IPS-15b (cell line): Measurements from ENCODE around the gene TAP1.
A peak's percentile ranks its signal among the peaks of the same experiment; 100 is the strongest.

Experiments used
- H3K27me3 ChIP-seq: one replicate; pipeline ENCODE4 v1.6.1; 2013; ENCODE audit warnings: low read length; ENCODE audit not compliant: control insufficient read depth, insufficient read depth
- H3K36me3 ChIP-seq: one replicate; pipeline ENCODE4 v1.6.1; 2013; ENCODE audit warnings: low read length; ENCODE audit not compliant: control insufficient read depth, insufficient read depth
- H3K4me1 ChIP-seq: one replicate; pipeline ENCODE4 v1.6.1; 2013; ENCODE audit warnings: mild to moderate bottlenecking, low read length; ENCODE audit not compliant: control insufficient read depth, insufficient read depth
- H3K4me3 ChIP-seq: one replicate; pipeline ENCODE4 v1.5.1; 2013; ENCODE audit warnings: low read depth, low read length
- H3K9ac ChIP-seq: one replicate; pipeline ENCODE4 v1.6.1; 2013; ENCODE audit warnings: low read depth, mild to moderate bottlenecking, low read length
- H3K9me3 ChIP-seq: one replicate; pipeline ENCODE4 v1.6.1; 2013; ENCODE audit warnings: mild to moderate bottlenecking, low read length; ENCODE audit not compliant: control insufficient read depth, insufficient read depth

TAP1 gene, protein sequence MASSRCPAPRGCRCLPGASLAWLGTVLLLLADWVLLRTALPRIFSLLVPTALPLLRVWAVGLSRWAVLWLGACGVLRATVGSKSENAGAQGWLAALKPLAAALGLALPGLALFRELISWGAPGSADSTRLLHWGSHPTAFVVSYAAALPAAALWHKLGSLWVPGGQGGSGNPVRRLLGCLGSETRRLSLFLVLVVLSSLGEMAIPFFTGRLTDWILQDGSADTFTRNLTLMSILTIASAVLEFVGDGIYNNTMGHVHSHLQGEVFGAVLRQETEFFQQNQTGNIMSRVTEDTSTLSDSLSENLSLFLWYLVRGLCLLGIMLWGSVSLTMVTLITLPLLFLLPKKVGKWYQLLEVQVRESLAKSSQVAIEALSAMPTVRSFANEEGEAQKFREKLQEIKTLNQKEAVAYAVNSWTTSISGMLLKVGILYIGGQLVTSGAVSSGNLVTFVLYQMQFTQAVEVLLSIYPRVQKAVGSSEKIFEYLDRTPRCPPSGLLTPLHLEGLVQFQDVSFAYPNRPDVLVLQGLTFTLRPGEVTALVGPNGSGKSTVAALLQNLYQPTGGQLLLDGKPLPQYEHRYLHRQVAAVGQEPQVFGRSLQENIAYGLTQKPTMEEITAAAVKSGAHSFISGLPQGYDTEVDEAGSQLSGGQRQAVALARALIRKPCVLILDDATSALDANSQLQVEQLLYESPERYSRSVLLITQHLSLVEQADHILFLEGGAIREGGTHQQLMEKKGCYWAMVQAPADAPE

DNA sequence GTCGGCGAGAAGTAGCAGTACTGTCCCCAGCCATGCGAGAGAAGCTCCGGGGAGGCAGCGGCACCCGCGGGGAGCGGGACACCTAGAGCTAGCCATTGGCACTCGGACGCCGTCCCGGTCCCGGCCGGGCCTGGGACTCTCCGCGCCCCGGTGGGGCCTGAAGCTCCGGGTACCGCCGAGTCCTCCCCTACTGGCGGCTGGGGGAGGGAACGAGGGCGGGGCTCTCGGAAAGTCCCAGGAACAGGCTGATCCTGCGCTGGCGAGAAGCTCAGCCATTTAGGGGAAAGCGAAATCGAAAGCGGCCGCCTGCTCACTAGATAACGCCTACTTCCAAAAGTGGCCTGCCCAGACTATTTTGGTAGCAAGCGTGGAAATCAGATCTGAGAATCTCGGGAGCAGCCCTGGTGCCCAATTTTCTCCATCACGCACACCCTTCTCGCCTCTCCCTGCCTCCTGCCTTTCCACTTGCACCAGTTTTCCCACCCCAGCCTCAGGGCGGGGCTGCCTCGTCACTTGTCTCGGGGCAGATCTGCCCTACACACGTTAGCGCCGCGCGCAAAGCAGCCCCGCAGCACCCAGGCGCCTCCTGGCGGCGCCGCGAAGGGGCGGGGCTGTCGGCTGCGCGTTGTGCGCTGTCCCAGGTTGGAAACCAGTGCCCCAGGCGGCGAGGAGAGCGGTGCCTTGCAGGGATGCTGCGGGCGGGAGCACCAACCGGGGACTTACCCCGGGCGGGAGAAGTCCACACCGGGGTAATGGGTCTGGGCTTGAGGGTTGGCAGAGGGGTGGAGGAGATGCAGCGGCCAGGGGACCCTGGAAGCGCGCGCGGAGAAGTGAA, at the start of gene TAP1, which contains the start of gene PSMB9:
TSS of gene TAP1 (minus strand) at position 164 of the 835 bp plus-strand sequence. CDS start at position 96, 68 bp downstream.
TSS of gene PSMB9 (plus strand) at position 652 of the 835 bp plus-strand sequence. CDS start at position 690, 38 bp downstream.
- H3K4me1 ChIP-seq = peaks cover 5% of the 10 kb centered on the region
- peak within 1 kb of the TSS; percentile 54 for H3K9ac ChIP-seq
- no peaks in the 10 kb centered on the region for H3K9me3 ChIP-seq
- peaks cover 46% of the 10 kb centered on the region for H3K27me3 ChIP-seq
- no peaks in the 10 kb centered on the region for H3K36me3 ChIP-seq
- H3K4me3 ChIP-seq = peak within 1 kb of the TSS; percentile 88

DNA sequence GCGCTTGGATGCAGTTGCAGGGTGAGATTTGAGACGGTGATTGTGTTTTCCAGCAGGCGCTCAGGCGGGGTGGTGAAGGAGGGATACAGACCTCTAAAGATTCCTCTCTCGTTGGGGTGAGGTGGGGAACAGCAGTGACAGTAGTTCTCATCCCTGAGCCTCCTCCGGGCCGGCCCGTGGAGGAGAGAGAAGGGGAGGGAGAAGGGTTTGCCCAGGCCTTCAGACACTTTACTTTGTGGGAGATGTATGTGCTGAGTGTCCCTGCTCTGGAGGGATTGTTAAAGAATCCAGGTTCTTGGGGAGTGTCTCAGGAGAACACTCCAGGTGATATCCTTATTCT, 41.5 kb upstream of the TAP1 start:
- H3K36me3 ChIP-seq = no peaks in the 10 kb centered on the region
- peak overlapping the region; percentile 83 for H3K4me3 ChIP-seq
- no peaks in the 10 kb centered on the region for H3K9me3 ChIP-seq
- peaks cover 4% of the 10 kb centered on the region for H3K4me1 ChIP-seq
- peaks cover 5% of the 10 kb centered on the region for H3K27me3 ChIP-seq
- peak overlapping the region; percentile 71 for H3K9ac ChIP-seq

DNA sequence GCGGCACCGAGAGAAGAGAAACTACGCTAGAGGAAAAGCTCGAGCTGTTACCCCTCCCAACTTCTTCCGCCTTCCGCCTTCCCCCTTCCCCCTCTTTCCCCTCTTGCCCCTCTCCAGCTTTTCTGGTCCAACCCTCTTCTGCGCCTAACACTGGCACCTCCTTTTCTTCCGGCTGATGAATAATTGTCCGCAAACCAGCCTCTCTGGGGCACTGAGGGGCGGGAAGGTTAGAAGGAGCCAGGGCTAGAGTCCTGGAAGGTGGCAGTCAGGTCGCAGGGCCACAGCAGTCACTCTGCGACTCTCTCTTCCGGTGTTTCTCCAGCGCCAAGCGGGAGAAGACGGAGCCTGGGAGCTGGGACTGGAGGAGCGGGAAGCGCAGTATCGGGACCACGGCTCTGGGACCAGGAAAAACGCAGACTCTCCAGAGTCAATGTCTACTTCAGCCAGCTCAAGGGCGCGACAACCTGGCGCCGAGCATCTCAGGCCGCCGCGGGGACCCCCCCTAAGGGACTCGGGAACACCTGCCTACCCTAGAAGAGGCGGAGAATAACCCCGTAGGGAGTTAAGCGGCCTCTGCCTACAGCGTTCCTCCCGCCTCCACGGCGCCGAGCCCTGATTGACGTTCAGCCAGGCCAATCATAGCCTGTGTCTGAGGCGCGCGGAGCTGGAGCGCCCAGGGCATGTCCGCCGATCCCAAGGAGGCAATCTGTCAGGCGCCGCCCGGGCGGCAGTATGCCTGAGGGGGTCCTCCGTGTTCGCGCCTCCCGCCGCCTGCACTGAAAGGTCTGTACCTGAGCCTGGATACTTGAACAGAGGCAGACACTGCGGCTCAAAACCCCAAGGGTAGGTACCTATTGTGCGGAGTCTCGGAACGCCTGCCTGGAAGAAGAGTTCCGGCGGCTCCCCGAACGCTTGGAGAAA, 40.8 kb upstream of the TAP1 start:
- H3K9me3 ChIP-seq = no peaks in the 10 kb centered on the region
- peak overlapping the region; percentile 71 for H3K9ac ChIP-seq
- H3K4me3 ChIP-seq = peak overlapping the region; percentile 83
- peaks cover 5% of the 10 kb centered on the region for H3K27me3 ChIP-seq
- H3K36me3 ChIP-seq = no peaks in the 10 kb centered on the region
- peaks cover 4% of the 10 kb centered on the region for H3K4me1 ChIP-seq

DNA sequence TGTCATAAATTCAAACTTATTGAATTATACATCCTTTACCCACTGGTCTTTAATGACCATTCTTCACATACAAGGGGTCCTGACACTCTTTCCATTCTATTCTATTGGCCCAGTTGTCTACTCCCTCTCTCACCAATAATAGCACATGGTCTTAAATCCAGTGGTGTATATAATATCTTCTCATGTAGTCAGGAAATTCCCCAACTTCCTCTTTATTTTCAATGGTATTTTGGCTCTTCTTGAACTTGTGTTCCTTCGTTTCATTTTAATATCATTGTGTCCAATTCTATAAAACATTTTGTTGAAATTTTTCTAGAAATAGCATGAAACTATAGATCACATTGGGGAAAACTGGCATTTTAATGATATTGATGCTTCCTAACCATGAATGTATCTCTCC, 37.3 kb upstream of the TAP1 start:
- H3K36me3 ChIP-seq = no peaks in the 10 kb centered on the region
- H3K4me1 ChIP-seq = peaks cover 4% of the 10 kb centered on the region
- no peak overlapping the region for H3K4me3 ChIP-seq
- no peak overlapping the region for H3K9ac ChIP-seq
- H3K27me3 ChIP-seq = peaks cover 3% of the 10 kb centered on the region
- H3K9me3 ChIP-seq = no peaks in the 10 kb centered on the region

DNA sequence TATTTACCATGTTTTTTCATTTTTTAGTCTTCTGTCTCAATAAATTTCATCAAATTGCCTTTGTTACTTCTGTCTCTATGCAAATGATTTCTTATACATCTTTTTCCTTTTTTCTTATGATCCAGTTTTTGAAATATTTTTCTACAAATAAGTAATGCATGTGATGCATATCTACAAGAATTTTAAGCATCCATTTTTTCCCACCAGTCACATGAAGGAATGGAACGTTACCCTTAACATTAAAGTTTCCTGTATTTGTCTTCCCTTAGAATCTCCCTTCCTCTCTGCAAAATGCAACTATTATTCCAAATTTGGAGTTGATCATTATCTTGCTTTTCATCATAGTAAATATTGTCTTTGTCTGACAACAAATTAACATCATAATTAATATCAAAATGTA, 36.0 kb upstream of the TAP1 start:
- no peaks in the 10 kb centered on the region for H3K27me3 ChIP-seq
- no peaks in the 10 kb centered on the region for H3K9me3 ChIP-seq
- no peaks in the 10 kb centered on the region for H3K36me3 ChIP-seq
- no peak overlapping the region for H3K9ac ChIP-seq
- no peak overlapping the region for H3K4me3 ChIP-seq
- H3K4me1 ChIP-seq = no peaks in the 10 kb centered on the region

DNA sequence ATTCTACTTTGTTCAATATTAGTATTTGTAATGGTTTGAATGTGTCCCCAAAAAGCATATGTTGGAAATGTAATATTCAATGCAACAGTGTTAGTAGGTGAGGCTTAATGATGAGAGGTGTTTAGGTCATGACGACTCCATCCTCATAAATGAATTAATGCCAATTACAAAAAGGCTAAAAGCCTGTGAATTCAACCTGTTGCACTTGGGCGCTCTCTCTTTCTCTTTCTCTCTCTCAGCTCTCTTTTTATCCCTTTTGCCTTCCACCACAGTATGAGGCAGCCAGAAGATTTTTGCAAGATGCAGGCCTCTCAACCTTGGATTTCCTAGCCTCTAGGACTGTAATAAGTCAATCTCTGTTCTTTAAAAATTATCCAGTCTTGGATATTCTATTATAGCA, 35.1 kb upstream of the TAP1 start:
- H3K4me3 ChIP-seq = no peak overlapping the region
- no peak overlapping the region for H3K9ac ChIP-seq
- no peaks in the 10 kb centered on the region for H3K4me1 ChIP-seq

DNA sequence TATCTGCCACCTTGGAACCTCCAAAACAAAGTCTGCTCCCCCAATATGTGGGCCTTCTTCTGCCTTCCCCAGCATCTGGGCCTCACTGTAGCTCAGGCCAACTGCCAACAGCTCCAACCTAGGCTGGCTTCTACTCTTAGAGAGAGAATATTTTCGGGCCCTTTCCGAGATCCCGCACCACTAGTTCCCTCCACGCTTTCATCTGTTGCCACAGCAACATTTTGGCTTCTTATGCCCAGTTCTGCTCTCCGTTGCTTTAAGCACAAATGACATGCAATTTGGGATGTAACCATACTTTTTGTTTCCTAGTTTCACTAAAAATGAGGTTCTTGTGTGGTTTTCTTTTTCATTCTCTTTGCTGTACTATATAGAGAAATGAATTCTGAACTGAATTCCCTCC, 34.1 kb upstream of the TAP1 start:
- no peaks in the 10 kb centered on the region for H3K36me3 ChIP-seq

More for the DNA sequence above, 35.1 kb upstream of the TAP1 start:
- H3K27me3 ChIP-seq = no peaks in the 10 kb centered on the region
- H3K9me3 ChIP-seq = no peaks in the 10 kb centered on the region
- no peaks in the 10 kb centered on the region for H3K36me3 ChIP-seq

DNA sequence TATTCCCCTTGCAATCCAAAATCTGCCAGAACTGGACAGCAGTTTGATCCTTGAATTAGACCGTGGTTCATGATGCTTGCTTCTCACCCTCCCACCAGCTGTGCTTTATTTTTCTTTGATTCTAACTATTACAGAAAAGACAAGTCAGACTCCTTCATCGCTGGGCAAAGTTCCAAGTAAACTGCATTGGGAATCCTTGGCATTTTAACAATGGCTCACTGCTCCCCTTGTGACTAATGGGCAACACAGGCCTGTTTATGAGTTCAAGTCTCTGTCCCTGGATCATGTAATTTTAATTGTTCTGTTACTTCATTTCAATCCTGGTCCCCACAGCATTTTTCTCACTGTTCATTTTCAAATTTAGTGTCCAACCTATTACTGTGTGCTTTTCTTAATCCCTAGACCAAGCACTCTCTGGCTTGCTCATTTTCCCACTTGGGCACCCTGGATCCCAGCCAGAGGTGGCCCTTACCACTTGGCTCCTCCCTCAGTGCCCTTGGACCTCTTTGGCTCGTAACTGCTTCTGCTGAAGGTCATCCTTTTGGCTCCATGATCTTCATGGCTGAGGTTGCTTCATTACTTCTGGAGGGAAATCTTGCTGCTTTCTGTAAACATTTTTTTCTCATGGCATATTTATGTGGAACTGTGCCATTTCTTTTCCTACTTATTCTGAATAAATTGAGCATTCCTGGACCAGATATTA, 33.3 kb upstream of the TAP1 start:
- no peak overlapping the region for H3K9ac ChIP-seq
- no peak overlapping the region for H3K4me3 ChIP-seq
- no peaks in the 10 kb centered on the region for H3K4me1 ChIP-seq
- H3K36me3 ChIP-seq = no peaks in the 10 kb centered on the region
- H3K27me3 ChIP-seq = no peaks in the 10 kb centered on the region
- H3K9me3 ChIP-seq = no peaks in the 10 kb centered on the region

More for the DNA sequence above, 34.1 kb upstream of the TAP1 start:
- Histone ChIP-seq H3K4me1 (no peaks in the 10 kb centered on the region), H3K4me3 (no peak overlapping the region), H3K27me3 (no peaks in the 10 kb centered on the region), H3K9ac (no peak overlapping the region), H3K9me3 (no peaks in the 10 kb centered on the region)

DNA sequence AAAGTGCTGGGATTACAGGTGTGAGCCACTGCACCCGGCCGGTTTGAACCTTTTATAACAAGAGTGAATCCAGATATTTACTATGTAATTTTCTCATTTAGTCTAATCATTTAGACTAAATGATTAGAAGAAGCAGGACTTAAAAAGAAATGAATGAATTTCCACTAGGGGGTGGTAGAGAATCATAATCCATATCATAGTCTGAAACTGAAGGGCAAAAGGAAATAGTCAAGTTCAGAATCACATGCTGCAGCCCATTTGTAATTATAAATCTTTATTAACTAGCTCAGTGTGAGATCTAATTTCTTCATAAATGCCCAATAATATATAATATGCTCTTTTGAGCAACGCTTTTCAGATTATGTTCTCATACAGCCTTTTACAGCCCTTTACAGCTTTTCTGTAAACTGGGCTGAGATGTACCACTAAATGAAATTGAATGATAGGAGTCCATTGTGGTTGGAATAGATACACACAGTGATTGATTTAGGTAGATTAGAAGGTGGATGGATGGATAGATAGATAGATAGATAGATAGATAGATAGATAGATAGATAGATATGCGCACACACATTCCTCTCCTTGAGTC, 32.3 kb upstream of the TAP1 start:
- Histone ChIP-seq H3K4me1 (no peaks in the 10 kb centered on the region), H3K36me3 (no peaks in the 10 kb centered on the region), H3K9me3 (no peaks in the 10 kb centered on the region), H3K9ac (no peak overlapping the region), H3K27me3 (no peaks in the 10 kb centered on the region), H3K4me3 (no peak overlapping the region)

DNA sequence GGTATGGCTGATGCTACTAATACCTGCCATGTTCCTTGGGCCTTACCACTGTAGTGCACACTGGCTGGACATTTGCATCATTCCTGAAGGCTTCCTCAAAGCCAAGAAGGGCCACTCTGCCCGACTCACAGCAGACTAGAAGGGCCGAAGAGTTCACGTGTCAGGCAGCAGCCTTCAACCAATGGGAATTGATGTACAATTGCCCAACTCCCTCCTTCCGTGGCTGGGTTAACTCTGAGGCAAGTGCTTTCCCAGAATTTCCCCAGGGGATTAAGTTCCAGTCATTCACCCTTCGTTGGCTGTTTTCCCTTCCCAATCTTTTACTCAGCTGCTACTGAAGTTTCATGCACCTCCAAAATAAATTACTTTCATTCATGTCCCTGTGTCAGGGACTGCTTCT, 30.3 kb upstream of the TAP1 start:
- no peak overlapping the region for H3K4me3 ChIP-seq
- no peaks in the 10 kb centered on the region for H3K9me3 ChIP-seq
- no peaks in the 10 kb centered on the region for H3K4me1 ChIP-seq
- no peaks in the 10 kb centered on the region for H3K27me3 ChIP-seq
- no peaks in the 10 kb centered on the region for H3K36me3 ChIP-seq
- no peak overlapping the region for H3K9ac ChIP-seq
